Mononuclear cell (primary cell): ENCODE measurements around the gene KDM1B. TPM values are rescaled to one million over a fixed set of nuclear protein-coding genes. Genes with fewer than 3 reads are reported as not detected.
"Not testable (repeated sequence)": the region's sequence is repeated elsewhere in the genome, so short reads cannot be mapped to it uniquely, and the experiment has no call there.

ENCODE experiments used
- H3K27me3 ChIP-seq: 2 replicates; pipeline ENCODE4 v1.6.0; 2011; ENCODE audit warnings: low read length, control low read depth; ENCODE audit not compliant: insufficient read depth
- H3K4me1 ChIP-seq: 2 replicates; pipeline ENCODE4 v1.5.1; 2011; ENCODE audit warnings: mild to moderate bottlenecking, low read length, control low read depth; ENCODE audit not compliant: insufficient read depth
- H3K4me3 ChIP-seq: 2 replicates; pipeline ENCODE4 v1.5.1; 2011; ENCODE audit warnings: mild to moderate bottlenecking, low read length, moderate library complexity
- H3K9me3 ChIP-seq: 2 replicates; pipeline ENCODE4 v1.5.1; 2011; ENCODE audit warnings: low read depth, mild to moderate bottlenecking, control low read depth, low read length
- total RNA-seq: library from RNA; depleted of rRNA; stranded (reverse); fragments of >200 nt; gene quantifications from one replicate; pipeline ENCODE4 v1.2.3, GENCODE V29; 2012

The KDM1B gene
- total RNA-seq, 1 donor: 19.1 TPM

GRCh38 chr6:18166312-18167036 lies 11.3 kb downstream of the KDM1B start:
- no peak overlapping the region for H3K4me3 ChIP-seq
- no peaks in the 10 kb centered on the region for H3K27me3 ChIP-seq
- H3K4me1 ChIP-seq: peaks cover 29% of the 10 kb centered on the region
- no peaks in the 10 kb centered on the region for H3K9me3 ChIP-seq

DNA sequence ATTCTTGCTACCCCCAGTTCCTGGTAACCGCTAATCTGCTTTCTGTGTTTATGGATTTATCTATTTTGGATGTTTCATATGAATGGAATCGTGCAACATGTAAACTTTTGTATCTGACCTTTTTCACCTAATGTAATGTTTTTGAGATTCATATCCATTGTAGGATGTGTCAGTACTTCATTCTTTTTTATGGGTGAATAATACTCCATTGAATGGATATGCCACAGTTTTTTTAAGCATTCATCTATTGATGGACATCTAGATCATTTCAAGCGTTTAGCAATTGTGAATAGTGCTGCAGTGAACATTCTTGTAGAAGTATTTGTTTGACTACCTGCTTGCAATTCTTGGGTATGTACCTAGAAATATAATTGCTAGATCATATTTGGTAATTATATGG lies 13.0 kb downstream of the KDM1B start:
- Histone ChIP-seq H3K27me3 (no peaks in the 10 kb centered on the region), H3K4me3 (no peak overlapping the region), H3K4me1 (peaks cover 36% of the 10 kb centered on the region), H3K9me3 (no peaks in the 10 kb centered on the region)

GRCh38 chr6:18171871-18172270 lies 16.6 kb downstream of the KDM1B start:
- Histone ChIP-seq H3K4me1 (peaks cover 33% of the 10 kb centered on the region), H3K4me3 (no peak overlapping the region), H3K9me3 (no peaks in the 10 kb centered on the region), H3K27me3 (no peaks in the 10 kb centered on the region)

DNA sequence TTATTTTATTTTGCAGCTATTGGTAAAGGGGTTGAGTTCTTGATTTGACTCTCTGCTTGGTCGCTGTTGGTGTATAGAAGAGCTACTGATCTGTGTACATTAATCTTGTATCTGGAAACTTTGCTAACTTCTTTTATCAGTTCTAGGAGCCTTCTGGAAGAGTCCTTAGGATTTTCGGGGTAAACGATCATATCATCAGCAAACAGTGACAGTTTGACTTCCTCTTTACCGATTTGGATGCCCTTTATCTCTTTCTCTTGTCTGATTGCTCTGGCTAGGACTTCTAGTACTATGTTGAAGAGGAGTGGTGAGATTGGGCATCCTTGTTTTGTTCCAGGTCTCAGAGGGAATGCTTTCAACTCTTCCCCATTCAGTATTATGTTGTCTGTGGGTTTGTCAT lies 21.0 kb downstream of the KDM1B start:
- H3K4me1 ChIP-seq: peaks cover 54% of the 10 kb centered on the region
- H3K4me3 ChIP-seq, H3K27me3 ChIP-seq, H3K9me3 ChIP-seq: not testable (repeated sequence)

DNA sequence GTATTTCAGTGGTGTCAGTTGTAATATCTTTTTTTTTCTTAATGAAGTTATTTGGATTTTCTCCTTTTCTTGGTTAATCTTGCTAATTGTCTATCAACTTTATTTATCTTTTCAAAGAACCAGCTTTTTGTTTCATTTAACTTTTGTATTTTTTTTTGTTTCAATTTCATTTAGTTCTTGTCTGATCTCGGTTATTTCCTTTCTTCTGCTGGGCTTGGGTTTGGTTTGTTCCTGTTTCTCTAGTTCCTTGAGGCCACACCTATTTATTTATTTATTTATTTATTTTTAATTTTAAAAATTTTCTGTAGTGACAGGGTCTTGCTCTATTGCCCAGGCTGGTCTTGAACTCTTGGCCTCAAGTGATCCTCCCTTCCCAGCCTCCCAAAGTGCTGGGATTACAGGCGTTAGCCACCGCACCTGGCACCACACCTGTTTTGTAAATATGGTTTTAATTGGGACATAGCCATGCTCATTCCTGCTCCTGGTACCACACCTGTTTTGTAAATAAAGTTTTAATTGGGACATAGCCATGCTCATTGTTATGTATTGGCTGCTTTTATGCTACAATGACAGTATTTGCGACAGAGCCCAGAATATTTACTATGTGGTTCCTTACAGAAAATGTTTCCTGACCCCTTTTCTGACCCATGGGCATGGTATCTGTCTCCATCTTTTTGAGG lies 22.2 kb downstream of the KDM1B start:
- Histone ChIP-seq H3K27me3 (no peaks in the 10 kb centered on the region), H3K4me1 (peaks cover 47% of the 10 kb centered on the region), H3K9me3 (no peaks in the 10 kb centered on the region), H3K4me3 (no peak overlapping the region)

DNA sequence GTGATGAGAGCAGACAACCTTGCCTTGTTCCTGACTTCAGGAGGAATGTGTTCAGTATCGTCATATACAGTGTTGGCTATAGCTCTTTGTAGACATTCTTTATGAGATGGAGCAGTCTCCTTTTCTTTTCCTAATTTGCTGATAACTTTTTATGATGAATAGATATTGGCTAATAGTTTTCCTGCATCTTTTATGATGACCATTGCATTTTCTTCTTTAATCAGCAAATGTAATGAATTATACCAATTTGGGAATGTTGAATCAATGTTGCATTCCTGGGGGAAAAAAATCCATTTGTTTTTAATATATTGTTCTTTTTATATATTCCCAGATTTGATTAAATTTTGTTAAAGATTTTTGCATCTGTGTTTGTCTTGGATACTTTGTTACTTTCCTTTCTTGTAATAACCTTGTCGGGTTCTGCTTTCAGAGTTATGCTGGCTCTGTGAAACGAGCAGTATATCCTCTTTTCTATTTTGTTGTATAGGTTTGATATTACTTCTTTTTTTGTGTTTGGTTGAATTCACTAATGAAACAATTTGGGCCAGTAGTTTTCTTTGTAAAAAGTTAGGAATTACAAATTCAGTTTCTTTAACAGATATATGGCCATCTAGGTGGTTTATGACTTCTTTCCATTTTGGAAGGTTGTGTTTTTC lies 23.9 kb downstream of the KDM1B start:
- Histone ChIP-seq H3K4me3 (no peak overlapping the region), H3K27me3 (no peaks in the 10 kb centered on the region), H3K4me1 (peaks cover 47% of the 10 kb centered on the region), H3K9me3 (no peaks in the 10 kb centered on the region)

DNA sequence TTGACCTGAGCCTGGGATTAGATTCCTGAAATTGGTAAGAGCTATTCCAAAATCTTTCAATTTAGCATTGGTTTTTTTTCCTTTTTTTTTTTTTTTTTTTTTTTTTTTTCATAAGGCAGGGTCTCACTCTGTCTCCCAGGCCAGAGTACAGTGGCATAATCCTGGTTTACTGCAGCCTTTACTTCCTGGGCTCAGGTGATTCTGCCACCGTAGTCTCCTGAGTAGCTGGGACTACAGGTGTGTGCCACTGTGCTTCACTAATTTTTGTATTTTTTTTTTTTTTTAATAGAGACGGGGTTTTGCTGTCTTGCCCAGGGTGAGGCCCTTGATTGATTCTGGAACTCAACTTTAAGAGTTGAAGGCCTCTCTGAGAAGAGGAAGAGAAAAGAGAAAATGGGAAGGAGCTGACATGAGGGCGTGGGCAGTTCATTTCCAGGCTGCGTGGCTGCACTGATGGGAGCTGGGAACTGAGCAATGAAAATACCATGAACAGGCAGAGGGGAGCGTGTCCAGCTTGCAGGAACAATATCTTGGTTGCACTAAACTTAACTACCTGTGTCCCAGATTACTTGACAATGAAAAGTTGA lies 24.6 kb downstream of the KDM1B start:
- Histone ChIP-seq H3K9me3 (no peaks in the 10 kb centered on the region), H3K27me3 (no peaks in the 10 kb centered on the region), H3K4me3 (no peak overlapping the region), H3K4me1 (peaks cover 47% of the 10 kb centered on the region)

DNA sequence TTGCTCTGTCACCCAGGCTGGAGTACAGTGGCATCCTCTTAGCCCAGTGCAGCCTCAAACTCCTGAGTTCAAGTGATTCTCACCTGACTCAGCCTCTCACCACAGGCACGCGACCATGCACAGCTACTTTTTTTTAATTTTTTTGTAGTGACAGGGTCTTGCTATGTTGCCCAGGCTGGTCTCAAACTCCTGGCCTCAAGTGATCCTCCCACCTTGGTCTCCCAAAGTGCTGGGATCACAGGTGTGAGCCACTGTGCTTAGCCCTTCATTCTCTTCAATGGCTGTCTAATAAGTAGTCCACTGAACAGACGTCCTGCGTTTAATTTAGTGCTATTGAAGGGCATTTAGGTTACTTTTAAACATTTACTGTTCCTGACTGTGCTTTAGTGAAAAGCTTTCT lies 27.3 kb downstream of the KDM1B start:
- Histone ChIP-seq H3K9me3 (no peaks in the 10 kb centered on the region), H3K27me3 (no peaks in the 10 kb centered on the region), H3K4me1 (peaks cover 54% of the 10 kb centered on the region), H3K4me3 (no peak overlapping the region)

DNA sequence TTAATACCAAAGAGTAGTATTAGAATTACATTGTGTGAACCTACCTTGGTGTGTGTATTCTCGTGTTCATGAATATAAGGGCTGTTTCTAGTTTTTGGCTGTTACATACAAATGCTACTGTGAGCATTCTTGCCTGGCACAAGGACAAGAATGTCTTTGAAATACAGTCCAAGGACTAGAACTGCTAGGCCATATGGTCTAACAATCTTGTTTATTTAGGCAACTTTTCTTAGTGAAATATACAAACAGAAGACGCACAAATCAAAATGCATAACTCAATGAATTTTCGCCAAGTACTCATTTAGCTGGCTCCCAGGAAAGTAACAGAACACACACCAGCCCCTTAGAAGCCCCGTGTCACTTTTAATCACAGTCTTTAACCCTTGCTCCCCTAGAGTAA lies 28.5 kb downstream of the KDM1B start:
- Histone ChIP-seq H3K4me1 (peaks cover 42% of the 10 kb centered on the region), H3K9me3 (no peaks in the 10 kb centered on the region), H3K27me3 (no peaks in the 10 kb centered on the region)

GRCh38 chr6:18185624-18186023 lies 30.4 kb downstream of the KDM1B start:
- Histone ChIP-seq H3K27me3 (no peaks in the 10 kb centered on the region), H3K4me1 (peaks cover 27% of the 10 kb centered on the region), H3K4me3 (no peak overlapping the region), H3K9me3 (no peaks in the 10 kb centered on the region)

More for the DNA sequence above, 28.5 kb downstream of the KDM1B start:
- H3K4me3 ChIP-seq: no peak overlapping the region

GRCh38 chr6:18186033-18186432 lies 30.8 kb downstream of the KDM1B start:
- Histone ChIP-seq H3K4me3 (no peak overlapping the region), H3K27me3 (no peaks in the 10 kb centered on the region), H3K9me3 (no peaks in the 10 kb centered on the region), H3K4me1 (peaks cover 25% of the 10 kb centered on the region)

- no peak overlapping the region for H3K4me3 ChIP-seq
- H3K27me3 ChIP-seq: no peaks in the 10 kb centered on the region
- H3K9me3 ChIP-seq: no peaks in the 10 kb centered on the region
- H3K4me1 ChIP-seq: peaks cover 21% of the 10 kb centered on the region
These were observed 31.5 kb downstream of the KDM1B start for GRCh38 chr6:18186540-18187250.

- no peaks in the 10 kb centered on the region for H3K27me3 ChIP-seq
- H3K4me1 ChIP-seq: peaks cover 21% of the 10 kb centered on the region
- no peak overlapping the region for H3K4me3 ChIP-seq
- H3K9me3 ChIP-seq: no peaks in the 10 kb centered on the region
These were observed 32.5 kb downstream of the KDM1B start for GRCh38 chr6:18187701-18188100.

- Histone ChIP-seq H3K27me3 (no peaks in the 10 kb centered on the region), H3K9me3 (no peaks in the 10 kb centered on the region), H3K4me1 (peaks cover 21% of the 10 kb centered on the region), H3K4me3 (no peak overlapping the region)
These were observed 34.0 kb downstream of the KDM1B start for GRCh38 chr6:18189196-18189595.

GRCh38 chr6:18192026-18192425 lies 36.8 kb downstream of the KDM1B start:
- no peaks in the 10 kb centered on the region for H3K27me3 ChIP-seq
- H3K4me1 ChIP-seq: peaks cover 2% of the 10 kb centered on the region
- H3K4me3 ChIP-seq: no peak overlapping the region
- no peaks in the 10 kb centered on the region for H3K9me3 ChIP-seq
